IMR-90 (cell line): ENCODE measurements around the gene CHMP4B. TPM values are rescaled to one million over a fixed set of nuclear protein-coding genes. Genes with fewer than 3 reads are reported as not detected.

Source experiments
- ATAC-seq: fragments of 200-7000 bp; cut with Tn5 transposase; 2 replicates; pipeline ENCODE4 v1.9.1; 2020; ENCODE audit warnings: low read depth, mild to moderate bottlenecking, moderate library complexity
- BruUV-seq: library from RNA; stranded (reverse); fragments of 400-500 nt; replicated peaks from 2 replicates; lab custom pipeline; 2021; lab: Mats Ljungman, UMichigan
- CTCF ChIA-PET: fragments of 300-600 bp; formaldehyde crosslinking; extraction: SDS; loops from one replicate; lab custom pipeline; 2021; ENCODE audit warnings: antibody characterized with exemption; lab: Yijun Ruan, JAX
- POLR2A ChIA-PET: fragments of 300-600 bp; sonication (Branson Sonifier 250); formaldehyde crosslinking; loops from one replicate; lab custom pipeline; 2022; ENCODE audit warnings: antibody characterized with exemption; ENCODE audit not compliant: unreplicated experiment; lab: Charles Lee
- DNase-seq: peaks from one replicate; pipeline ENCODE4 v3.0.0; 2013
- H2AFZ ChIP-seq: replicated peaks from 2 replicates; pipeline ENCODE3; 2013; ENCODE audit warnings: low read length, mild to moderate bottlenecking; ENCODE audit not compliant: poor library complexity
- H2AK5ac ChIP-seq: 2 replicates; pipeline ENCODE4 v1.6.1; 2013; ENCODE audit warnings: low read depth, low read length, inconsistent platforms
- H2AK9ac ChIP-seq: replicated peaks from 2 replicates; pipeline ENCODE3; 2013; ENCODE audit warnings: mild to moderate bottlenecking, low read depth, low read length, moderate library complexity; ENCODE audit not compliant: poor library complexity
- H2BK120ac ChIP-seq: 2 replicates; pipeline ENCODE4 v1.6.1; 2013; ENCODE audit warnings: low read depth, low read length, inconsistent platforms
- H2BK15ac ChIP-seq: 3 replicates; pipeline ENCODE4 v1.6.1; 2013; ENCODE audit warnings: low read depth, low read length, inconsistent platforms
- H2BK20ac ChIP-seq: 2 replicates; pipeline ENCODE4 v1.6.1; 2013; ENCODE audit warnings: low read depth, mild to moderate bottlenecking, inconsistent platforms, low read length, moderate library complexity
- H2BK5ac ChIP-seq: 2 replicates; pipeline ENCODE4 v1.6.1; 2013; ENCODE audit warnings: mild to moderate bottlenecking, low read depth, low read length, inconsistent platforms; ENCODE audit not compliant: poor library complexity, severe bottlenecking
- H3K14ac ChIP-seq: replicated peaks from 2 replicates; pipeline ENCODE4 v1.6.1; 2013; ENCODE audit warnings: low read depth, low read length, inconsistent platforms
- H3K18ac ChIP-seq: 2 replicates; pipeline ENCODE4 v1.6.1; 2013; ENCODE audit warnings: low read depth, low read length, control low read depth
- H3K23ac ChIP-seq: 2 replicates; pipeline ENCODE4 v1.6.1; 2013; ENCODE audit warnings: low read depth, low read length, inconsistent platforms
- H3K27ac ChIP-seq: 2 replicates; pipeline ENCODE4 v1.5.1; 2013; ENCODE audit warnings: mild to moderate bottlenecking, control low read depth, low read length; ENCODE audit not compliant: insufficient read depth
- H3K27me3 ChIP-seq: 2 replicates; pipeline ENCODE4 v1.6.1; 2013; ENCODE audit warnings: low read length; ENCODE audit not compliant: control insufficient read depth, insufficient read depth
- H3K36me3 ChIP-seq: 2 replicates; pipeline ENCODE4 v1.6.1; 2013; ENCODE audit warnings: low read length, mixed read lengths; ENCODE audit not compliant: control insufficient read depth, insufficient read depth
- H3K4ac ChIP-seq: 2 replicates; pipeline ENCODE4 v1.6.1; 2013; ENCODE audit warnings: low read depth, low read length, inconsistent platforms
- H3K4me1 ChIP-seq: 2 replicates; pipeline ENCODE4 v1.6.1; 2013; ENCODE audit warnings: low read length, mixed read lengths; ENCODE audit not compliant: control insufficient read depth, insufficient read depth
- H3K4me2 ChIP-seq: 2 replicates; pipeline ENCODE4 v1.6.1; 2013; ENCODE audit warnings: low read depth, mild to moderate bottlenecking, control low read depth, low read length, moderate library complexity
- H3K4me3 ChIP-seq: 2 replicates; pipeline ENCODE4 v1.5.1; 2013; ENCODE audit warnings: low read depth, mild to moderate bottlenecking, control low read depth, low read length, moderate library complexity; ENCODE audit not compliant: insufficient read depth
- H3K56ac ChIP-seq: 2 replicates; pipeline ENCODE4 v1.6.1; 2013; ENCODE audit warnings: low read length, inconsistent platforms; ENCODE audit not compliant: insufficient read depth; ENCODE audit errors: extremely low read depth
- H3K79me1 ChIP-seq, 2 experiments: 2 replicates each; pipeline ENCODE4 v1.6.1; 2013; ENCODE audit warnings: low read length in 2 of 2, inconsistent platforms in 1 of 2, low read depth in 1 of 2
- H3K9ac ChIP-seq: 2 replicates; pipeline ENCODE4 v1.6.1; 2013; ENCODE audit warnings: low read depth, low read length, control low read depth
- H3K9me1 ChIP-seq: 2 replicates; pipeline ENCODE4 v1.6.1; 2013; ENCODE audit warnings: low read length, inconsistent platforms; ENCODE audit not compliant: insufficient read depth
- H3K9me3 ChIP-seq: 2 replicates; pipeline ENCODE4 v1.6.1; 2013; ENCODE audit warnings: low read length; ENCODE audit not compliant: control insufficient read depth, insufficient read depth
- H4K20me1 ChIP-seq: 2 replicates; pipeline ENCODE4 v1.6.1; 2013; ENCODE audit warnings: low read length, inconsistent platforms; ENCODE audit not compliant: insufficient read depth
- H4K5ac ChIP-seq: 2 replicates; pipeline ENCODE4 v1.6.1; 2013; ENCODE audit warnings: mild to moderate bottlenecking, low read depth, low read length, control low read depth
- H4K8ac ChIP-seq, 2 experiments: 2 replicates each; pipeline ENCODE4 v1.6.1; 2013; ENCODE audit warnings: low read depth in 2 of 2, low read length in 2 of 2, control low read depth in 1 of 2, inconsistent platforms in 1 of 2
- H4K91ac ChIP-seq: 2 replicates; pipeline ENCODE4 v1.6.1; 2013; ENCODE audit warnings: low read depth, low read length, inconsistent platforms; ENCODE audit not compliant: insufficient read depth
- BHLHE40 ChIP-seq: fragments of 150-350 bp; IDR thresholded peaks from 2 replicates; pipeline ENCODE4 v1.6.1; 2016; ENCODE audit warnings: mild to moderate bottlenecking, low read depth, low read length
- FOS ChIP-seq: fragments of 150-350 bp; IDR thresholded peaks from 2 replicates; pipeline ENCODE4 v1.6.1; 2016; ENCODE audit warnings: low read depth, low read length
- MAFK ChIP-seq: IDR thresholded peaks from 2 replicates; pipeline ENCODE4 v1.6.1; 2012; ENCODE audit warnings: low read depth, low read length, improper control_type of control experiment
- MXI1 ChIP-seq: IDR thresholded peaks from 2 replicates; pipeline ENCODE4 v1.6.1; 2012; ENCODE audit warnings: low read depth, mild to moderate bottlenecking, low read length, moderate library complexity, borderline replicate concordance
- NFE2L2 ChIP-seq: fragments of 150-350 bp; IDR thresholded peaks from 2 replicates; pipeline ENCODE4 v1.6.1; 2016; ENCODE audit warnings: low read depth, mild to moderate bottlenecking, low read length
- RAD21 ChIP-seq: IDR thresholded peaks from 2 replicates; pipeline ENCODE4 v1.6.1; 2012; ENCODE audit warnings: low read length, improper control_type of control experiment
- RFX5 ChIP-seq: IDR thresholded peaks from 2 replicates; pipeline ENCODE4 v1.8.0; 2012; ENCODE audit warnings: low read depth, mild to moderate bottlenecking, low read length, moderate library complexity
- SMC3 ChIP-seq: fragments of 150-350 bp; IDR thresholded peaks from 2 replicates; pipeline ENCODE4 v1.6.1; 2016; ENCODE audit warnings: low read depth, mild to moderate bottlenecking, antibody characterized with exemption, low read length, moderate library complexity
- WGBS, 2 experiments: methylation state at CpG; one replicate each; pipeline versions ENCODE4 v1.1.5 to v1.1.7; 2013; ENCODE audit warnings: missing lambda C conversion rate in 2 of 2; ENCODE audit not compliant: insufficient read length in 1 of 2; ENCODE audit errors: extremely low coverage in 2 of 2; 5-methylcytosine and 5-hydroxymethylcytosine counted together
- dilution Hi-C: fragments of 300-500 bp; cut with HindIII; formaldehyde crosslinking; loops from one replicate; pipeline ENCODE4 v1.14.3; 2018; ENCODE audit warnings: low sequenced_read_pairs; ENCODE audit not compliant: unreplicated experiment
- in situ Hi-C: fragments of 300-500 bp; cut with MboI; formaldehyde crosslinking; loops from 3 replicates; pipeline ENCODE4 v1.14.3; 2019; ENCODE audit warnings: low sequenced_read_pairs, inconsistent platforms, mixed read lengths
- intact Hi-C: fragments of 100-400 bp; cut with micrococcal nuclease; formaldehyde crosslinking; loops from 2 replicates; pipeline ENCODE4 v1.10.0; 2022
- polyA plus RNA-seq, 3 experiments: library from polyadenylated mRNA; depleted of rRNA; stranded (reverse); fragments of >200 nt; gene quantifications; 2 replicates each; pipeline ENCODE4 v1.2.3, GENCODE V29; 2012; ENCODE audit warnings: low replicate concordance in 1 of 3
- total RNA-seq: library from RNA; depleted of rRNA; stranded (reverse); fragments of >200 nt; gene quantifications from 2 replicates; pipeline ENCODE4 v1.2.3, GENCODE V29; 2012
- TF ChIP-seq, protein P1 (sequence below): fragments of 150-350 bp; IDR thresholded peaks from 2 replicates; pipeline ENCODE4 v1.6.1; 2016; ENCODE audit warnings: low read depth, mild to moderate bottlenecking, low read length, moderate library complexity, borderline replicate concordance
- TF ChIP-seq, protein P2 (sequence below): conservative IDR thresholded peaks from 2 replicates; pipeline ENCODE4 v1.5.1; 2012; ENCODE audit warnings: mild to moderate bottlenecking, low read depth, low read length, improper control_type of control experiment

The CHMP4B gene
- total and polyA plus RNA-seq, 2 of the 4 experiments (the other 2 are of a cell fraction) = 30.3 to 94.8 TPM

DNA sequence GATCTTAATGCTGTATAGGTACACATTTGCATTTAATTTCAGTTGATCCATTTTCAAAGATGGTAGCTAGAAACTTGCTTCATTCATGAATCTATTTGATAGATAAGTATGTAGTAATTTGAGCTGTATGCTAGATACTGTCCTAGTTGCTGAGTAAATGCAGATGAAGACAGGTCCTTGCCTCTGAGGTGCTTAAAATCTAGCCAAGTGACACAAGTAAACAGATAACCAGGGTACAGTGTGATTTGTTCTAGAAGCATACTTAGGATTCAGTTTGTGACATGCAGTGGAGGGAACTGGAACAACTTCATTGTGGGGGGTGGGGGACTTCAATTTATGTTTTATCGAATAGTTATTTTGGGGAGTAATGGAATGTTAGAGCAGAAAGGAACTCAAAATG, 9.2 kb downstream of the CHMP4B start:
- in situ Hi-C loops = no loop called here
- peaks cover 34% of the 10 kb centered on the region for H3K9me1 ChIP-seq
- H3K4me3 ChIP-seq = no peak overlapping the region
- no peak overlapping the region for H3K4me2 ChIP-seq
- no peak overlapping the region for H4K91ac ChIP-seq
- 89 to 100% methylated on average over 1 of the region's 1 CpG for WGBS, 2 experiments
- no peak overlapping the region for H2BK120ac ChIP-seq
- TF ChIP-seq SMC3 (no peak), NFE2L2 (no peak), MXI1 (no peak), BHLHE40 (no peak), MAFK (no peak), FOS (no peak), RAD21 (no peak), RFX5 (no peak)
- TF ChIP-seq, protein P1, sequence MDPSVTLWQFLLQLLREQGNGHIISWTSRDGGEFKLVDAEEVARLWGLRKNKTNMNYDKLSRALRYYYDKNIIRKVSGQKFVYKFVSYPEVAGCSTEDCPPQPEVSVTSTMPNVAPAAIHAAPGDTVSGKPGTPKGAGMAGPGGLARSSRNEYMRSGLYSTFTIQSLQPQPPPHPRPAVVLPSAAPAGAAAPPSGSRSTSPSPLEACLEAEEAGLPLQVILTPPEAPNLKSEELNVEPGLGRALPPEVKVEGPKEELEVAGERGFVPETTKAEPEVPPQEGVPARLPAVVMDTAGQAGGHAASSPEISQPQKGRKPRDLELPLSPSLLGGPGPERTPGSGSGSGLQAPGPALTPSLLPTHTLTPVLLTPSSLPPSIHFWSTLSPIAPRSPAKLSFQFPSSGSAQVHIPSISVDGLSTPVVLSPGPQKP = no peak
- TF ChIP-seq, protein P2, sequence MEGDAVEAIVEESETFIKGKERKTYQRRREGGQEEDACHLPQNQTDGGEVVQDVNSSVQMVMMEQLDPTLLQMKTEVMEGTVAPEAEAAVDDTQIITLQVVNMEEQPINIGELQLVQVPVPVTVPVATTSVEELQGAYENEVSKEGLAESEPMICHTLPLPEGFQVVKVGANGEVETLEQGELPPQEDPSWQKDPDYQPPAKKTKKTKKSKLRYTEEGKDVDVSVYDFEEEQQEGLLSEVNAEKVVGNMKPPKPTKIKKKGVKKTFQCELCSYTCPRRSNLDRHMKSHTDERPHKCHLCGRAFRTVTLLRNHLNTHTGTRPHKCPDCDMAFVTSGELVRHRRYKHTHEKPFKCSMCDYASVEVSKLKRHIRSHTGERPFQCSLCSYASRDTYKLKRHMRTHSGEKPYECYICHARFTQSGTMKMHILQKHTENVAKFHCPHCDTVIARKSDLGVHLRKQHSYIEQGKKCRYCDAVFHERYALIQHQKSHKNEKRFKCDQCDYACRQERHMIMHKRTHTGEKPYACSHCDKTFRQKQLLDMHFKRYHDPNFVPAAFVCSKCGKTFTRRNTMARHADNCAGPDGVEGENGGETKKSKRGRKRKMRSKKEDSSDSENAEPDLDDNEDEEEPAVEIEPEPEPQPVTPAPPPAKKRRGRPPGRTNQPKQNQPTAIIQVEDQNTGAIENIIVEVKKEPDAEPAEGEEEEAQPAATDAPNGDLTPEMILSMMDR = no peak
- no peak overlapping the region for H2BK20ac ChIP-seq
- H3K27ac ChIP-seq = no peak overlapping the region
- H2BK15ac ChIP-seq = no peak overlapping the region
- H3K14ac ChIP-seq = no peak overlapping the region
- BruUV-seq = no TSS peak
- no peak overlapping the region for H2AK9ac ChIP-seq
- H3K9me3 ChIP-seq = no peaks in the 10 kb centered on the region
- H2AK5ac ChIP-seq = no peak overlapping the region
- H3K56ac ChIP-seq = no peak overlapping the region
- dilution Hi-C loops = no loop called here
- no peak overlapping the region for H3K4ac ChIP-seq
- H2BK5ac ChIP-seq = no peak overlapping the region
- ATAC-seq (no peak), DNase-seq (no peak)
- CTCF ChIA-PET = no interaction called here
- no peak overlapping the region for H2AFZ ChIP-seq
- no peak overlapping the region for H4K5ac ChIP-seq
- POLR2A ChIA-PET = interaction anchor here (0.5 kb wide), 1 partner anchor 455 kb away, joined by 6 read pairs; no protein-coding TSS in a partner anchor
- peaks cover 2% of the 10 kb centered on the region; the same call in 1 of the 2 replicates for H3K4me1 ChIP-seq
- no peaks in the 10 kb centered on the region for H3K27me3 ChIP-seq
- H3K79me1 ChIP-seq = peaks cover 50 to 88% of the 10 kb centered on the region in 2 experiments
- no peak overlapping the region for H4K8ac ChIP-seq
- no peak overlapping the region for H3K9ac ChIP-seq
- H3K18ac ChIP-seq = no peak overlapping the region
- no peak overlapping the region for H3K23ac ChIP-seq
- peaks cover 96% of the 10 kb centered on the region for H4K20me1 ChIP-seq
- H3K36me3 ChIP-seq = peaks cover 6% of the 10 kb centered on the region
- intact Hi-C loops = no loop called here
